Kidney (tissue), 14 donors: Measurements from ENCODE around the gene ZNF784. TPM values are rescaled to one million over a fixed set of nuclear protein-coding genes. Genes with fewer than 3 reads are reported as not detected.
A peak's percentile ranks its signal among the peaks of the same experiment; 100 is the strongest.

Experiments
- DNase-seq, 5 donors: peaks; one replicate each; pipeline ENCODE4 v3.0.0-alpha.2; 2013 to 2020
- FAIRE-seq: peaks from 2 replicates; lab custom pipeline; 2012; peaks lifted over from hg19 to GRCh38; lab: Jason Lieb, UNC
- H3K27ac ChIP-seq, 2 donors: one replicate each; pipeline ENCODE4 v1.7.0; 2013; ENCODE audit warnings: low read depth in 2 of 2, low read length in 2 of 2, inconsistent platforms in 1 of 2
- H3K27me3 ChIP-seq: one replicate; pipeline ENCODE4 v1.7.1; 2013; ENCODE audit warnings: low read length, inconsistent platforms; ENCODE audit not compliant: control insufficient read depth, insufficient read depth
- H3K36me3 ChIP-seq, 3 donors: one replicate each; pipeline versions ENCODE4 v1.7.0 to v1.7.1; 2013; ENCODE audit warnings: low read length in 3 of 3, control low read depth in 1 of 3, inconsistent platforms in 1 of 3; ENCODE audit not compliant: insufficient read depth in 3 of 3, control insufficient read depth in 2 of 3
- H3K4me1 ChIP-seq, 3 donors: one replicate each; pipeline versions ENCODE4 v1.7.0 to v1.7.1; 2013; ENCODE audit warnings: low read length in 3 of 3, inconsistent platforms in 1 of 3, low read depth in 1 of 3; ENCODE audit not compliant: control insufficient read depth in 2 of 3, insufficient read depth in 2 of 3
- H3K4me3 ChIP-seq, 3 donors: one replicate each; pipeline versions ENCODE4 v1.7.0 to v1.8.1; 2013; ENCODE audit warnings: low read length in 3 of 3, control low read depth in 1 of 3, inconsistent platforms in 1 of 3
- H3K9ac ChIP-seq, 3 donors: one replicate each; pipeline versions ENCODE4 v1.7.0 to v1.7.1; 2013; ENCODE audit warnings: low read length in 3 of 3, control low read depth in 1 of 3, inconsistent platforms in 1 of 3
- H3K9me3 ChIP-seq, 3 donors: one replicate each; pipeline versions ENCODE4 v1.7.0 to v1.7.1; 2013; ENCODE audit warnings: low read length in 3 of 3, control low read depth in 1 of 3, inconsistent platforms in 1 of 3; ENCODE audit not compliant: control insufficient read depth in 2 of 3, insufficient read depth in 1 of 3
- CTCF ChIP-seq: IDR thresholded peaks from 3 replicates; pipeline ENCODE4 v1.5.1; 2012; ENCODE audit warnings: mild to moderate bottlenecking, moderate library complexity, borderline replicate concordance; ENCODE audit not compliant: insufficient read depth; ENCODE audit errors: extremely low read depth
- intact Hi-C: fragments of 100-400 bp; cut with DNase I; formaldehyde crosslinking; loops from one replicate; pipeline ENCODE4 v1.11.1; 2022
- polyA plus RNA-seq: library from polyadenylated mRNA; stranded (reverse); fragments of 350-450 nt; fragmentation: Illumina TruSeq; extraction: RNeasy Lipid Tissue Mini Kit (QIAGEN cat#74804); gene quantifications from one replicate; pipeline ENCODE4 v1.2.3, GENCODE V29; 2014; ENCODE audit warnings: low read depth, low replicate concordance; ENCODE audit not compliant: insufficient read depth
- total RNA-seq: library from RNA; stranded (reverse); fragmentation: NEBNext Ultra II Directional; extraction: Animal tissue kit (Norgen Biotek cat#: 25700); gene quantifications from one replicate; pipeline ENCODE4 v1.2.1, GENCODE V29; 2021
- donor health status: control.
- donor health status: control.
- donor health status: control.
- donor health status: control.
- donor health status: control.
- donor health status: DM: yes; HTN: yes; CAD: no.
- donor health status: Normal renal cell carcinoma (clear cell type).

ZNF784 gene
- total and polyA plus RNA-seq, 2 donors from 2014 or later, result 6.6 to 9.8 TPM

- DNase-seq, result no peak
- Histone ChIP-seq H3K9me3 (no peaks in the 10 kb centered on the region), H3K9ac (no peak overlapping the region), H3K27ac (no peak overlapping the region), H3K27me3 (no peaks in the 10 kb centered on the region), H3K4me1 (peaks cover 2 to 6% (median 5%) of the 10 kb centered on the region in 3 donors), H3K36me3 (peaks cover 0 to 6% (median 0%) of the 10 kb centered on the region in 3 donors), H3K4me3 (no peak overlapping the region)
- intact Hi-C loops, result no loop called here
- FAIRE-seq, result no peak
- TF ChIP-seq CTCF, result no peak
Measured at GRCh38 chr19:55622242-55622969, 2.0 kb downstream of the ZNF784 start.

GRCh38 chr19:55621673-55622231, 2.6 kb downstream of the ZNF784 start:
- intact Hi-C loops, result no loop called here
- H3K9me3 ChIP-seq, result no peaks in the 10 kb centered on the region
- H3K36me3 ChIP-seq, result peaks cover 0 to 6% (median 0%) of the 10 kb centered on the region in 3 donors
- DNase-seq (peak in 1 of 5 donors; percentile 71), FAIRE-seq (no peak)
- no peak overlapping the region for H3K4me3 ChIP-seq
- TF ChIP-seq CTCF, result no peak
- no peak overlapping the region for H3K27ac ChIP-seq
- H3K9ac ChIP-seq, result no peak overlapping the region
- peaks cover 2 to 6% (median 5%) of the 10 kb centered on the region in 3 donors for H3K4me1 ChIP-seq
- H3K27me3 ChIP-seq, result no peaks in the 10 kb centered on the region

DNA sequence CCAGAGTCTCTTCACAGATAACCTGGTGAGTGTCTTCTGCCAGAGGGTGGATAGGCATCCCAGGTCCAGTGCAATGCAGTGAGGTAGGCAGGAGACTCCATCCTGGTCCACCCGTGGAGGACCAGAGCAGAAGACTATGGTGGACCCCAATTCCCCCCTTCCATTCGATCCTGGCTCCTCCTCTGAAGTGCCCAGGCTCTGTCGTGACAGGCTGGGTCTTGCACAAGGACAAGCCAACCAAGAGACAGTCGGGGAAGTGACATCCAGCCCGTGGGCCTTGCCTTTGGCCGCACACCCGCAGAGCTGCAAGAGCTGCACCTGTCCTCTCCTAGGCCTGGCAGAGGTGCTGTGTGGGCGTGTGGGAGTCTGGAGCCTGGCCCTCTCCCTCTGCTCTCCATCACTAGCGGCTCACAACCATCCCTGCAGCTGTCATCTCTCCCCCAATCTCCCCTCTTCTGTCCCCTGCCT, 3.1 kb downstream of the ZNF784 start:
- intact Hi-C loops, result no loop called here
- FAIRE-seq (no peak), DNase-seq (no peak)
- Histone ChIP-seq H3K9ac (no peak overlapping the region), H3K4me1 (peaks cover 2 to 6% (median 5%) of the 10 kb centered on the region in 3 donors), H3K9me3 (no peaks in the 10 kb centered on the region), H3K36me3 (peaks cover 0 to 6% (median 0%) of the 10 kb centered on the region in 3 donors), H3K4me3 (no peak overlapping the region), H3K27ac (no peak overlapping the region), H3K27me3 (no peaks in the 10 kb centered on the region)
- no peak for TF ChIP-seq CTCF
